GM19023 (cell line): Measurements from ENCODE around the gene GTF2H1.
A peak's percentile ranks its signal among the peaks of the same experiment; 100 is the strongest.
"Not testable (repeated sequence)": the region's sequence is repeated elsewhere in the genome, so short reads cannot be mapped to it uniquely, and the experiment has no call there.

ENCODE experiments used
- ATAC-seq: cut with Tn5 transposase; IDR thresholded peaks from one replicate; pipeline ENCODE4 v1.9.1; 2021; ENCODE audit warnings: mild to moderate bottlenecking, moderate library complexity; ENCODE audit not compliant: unreplicated experiment

GTF2H1 gene

GRCh38 chr11:18317551-18317950, 4.8 kb upstream of the GTF2H1 start:
- ATAC-seq: no peak

GRCh38 chr11:18319914-18320313, 2.5 kb upstream of the GTF2H1 start:
- no peak for ATAC-seq

- ATAC-seq: no peak
Observed at GRCh38 chr11:18320617-18321016, 1.8 kb upstream of the GTF2H1 start.

- peak; percentile 11 for ATAC-seq
Observed at GRCh38 chr11:18321578-18321968, 794 bp upstream of the GTF2H1 start.

GRCh38 chr11:18322818-18323570, 627 bp downstream of the GTF2H1 start:
- ATAC-seq: no peak

GRCh38 chr11:18323881-18324280, 1.5 kb downstream of the GTF2H1 start:
- not testable (repeated sequence) for ATAC-seq

- no peak for ATAC-seq
Observed at GRCh38 chr11:18324381-18324780, 2.0 kb downstream of the GTF2H1 start.

GRCh38 chr11:18329196-18329870, 7.0 kb downstream of the GTF2H1 start:
- ATAC-seq: no peak

GRCh38 chr11:18330921-18331320, 8.6 kb downstream of the GTF2H1 start:
- no peak for ATAC-seq

GRCh38 chr11:18332302-18332701, 9.9 kb downstream of the GTF2H1 start:
- ATAC-seq: no peak

GRCh38 chr11:18332891-18333290, 10.5 kb downstream of the GTF2H1 start:
- no peak for ATAC-seq

- ATAC-seq: no peak
Observed at GRCh38 chr11:18347471-18348125, 25.2 kb downstream of the GTF2H1 start.

GRCh38 chr11:18352581-18352980, 30.2 kb downstream of the GTF2H1 start:
- ATAC-seq: no peak

GRCh38 chr11:18358646-18359045, 36.3 kb downstream of the GTF2H1 start:
- ATAC-seq: no peak

GRCh38 chr11:18361154-18361553, 38.8 kb downstream of the GTF2H1 start:
- no peak for ATAC-seq

GRCh38 chr11:18364495-18365073, 42.2 kb downstream of the GTF2H1 start:
- ATAC-seq: no peak

GRCh38 chr11:18365741-18366140, 43.4 kb downstream of the GTF2H1 start:
- no peak for ATAC-seq

GRCh38 chr11:18366286-18366685, 43.9 kb downstream of the GTF2H1 start:
- ATAC-seq: no peak

- no peak for ATAC-seq
Observed at GRCh38 chr11:18367431-18367830, 45.1 kb downstream of the GTF2H1 start.

- no peak for ATAC-seq
Observed at GRCh38 chr11:18368221-18368620, 45.9 kb downstream of the GTF2H1 start.

GRCh38 chr11:18369398-18369797, 47.0 kb downstream of the GTF2H1 start:
- no peak for ATAC-seq

- ATAC-seq: no peak
Observed at GRCh38 chr11:18371279-18371678, 48.9 kb downstream of the GTF2H1 start.
